HUES64 (cell line): ENCODE data around the gene TRIM50.

Experiments used
- H3K27ac ChIP-seq: 2 replicates; pipeline ENCODE4 v1.7.0; 2013; ENCODE audit warnings: low read depth, low read length, inconsistent platforms
- H3K27me3 ChIP-seq: 2 replicates; pipeline ENCODE4 v1.6.1; 2013; ENCODE audit warnings: mild to moderate bottlenecking, low read length; ENCODE audit not compliant: insufficient read depth
- H3K36me3 ChIP-seq: 2 replicates; pipeline ENCODE4 v1.6.1; 2013; ENCODE audit warnings: mild to moderate bottlenecking, low read length; ENCODE audit not compliant: insufficient read depth
- H3K4me1 ChIP-seq: 2 replicates; pipeline ENCODE4 v1.6.1; 2013; ENCODE audit warnings: mild to moderate bottlenecking, low read length, moderate library complexity; ENCODE audit not compliant: insufficient read depth
- H3K4me3 ChIP-seq: 2 replicates; pipeline ENCODE4 v1.5.1; 2013; ENCODE audit warnings: mild to moderate bottlenecking, low read length, moderate library complexity
- H3K9ac ChIP-seq: 2 replicates; pipeline ENCODE4 v1.6.1; 2013; ENCODE audit warnings: mild to moderate bottlenecking, low read depth, low read length
- H3K9me3 ChIP-seq: 2 replicates; pipeline ENCODE4 v1.6.1; 2013; ENCODE audit warnings: low read depth, low read length; ENCODE audit not compliant: insufficient read depth
- WGBS: fragments of 150-250, 120-280 bp; methylation state at CpG from one replicate; pipeline ENCODE4 v1.1.7; 2013; ENCODE audit warnings: missing lambda C conversion rate; 5-methylcytosine and 5-hydroxymethylcytosine counted together

Gene TRIM50

GRCh38 chr7:73349763-73350162 lies 21.9 kb upstream of the TRIM50 start:
- no peak overlapping the region for H3K4me3 ChIP-seq
- no peak overlapping the region for H3K27ac ChIP-seq
- H3K36me3 ChIP-seq, result no peaks in the 10 kb centered on the region
- no peaks in the 10 kb centered on the region for H3K27me3 ChIP-seq
- H3K4me1 ChIP-seq, result peaks cover 6% of the 10 kb centered on the region; the same call in 1 of the 2 replicates
- H3K9me3 ChIP-seq, result peaks cover 5% of the 10 kb centered on the region; the same call in 1 of the 2 replicates
- 93% methylated on average over 6 of the region's 6 CpGs for WGBS
- no peak overlapping the region for H3K9ac ChIP-seq

DNA sequence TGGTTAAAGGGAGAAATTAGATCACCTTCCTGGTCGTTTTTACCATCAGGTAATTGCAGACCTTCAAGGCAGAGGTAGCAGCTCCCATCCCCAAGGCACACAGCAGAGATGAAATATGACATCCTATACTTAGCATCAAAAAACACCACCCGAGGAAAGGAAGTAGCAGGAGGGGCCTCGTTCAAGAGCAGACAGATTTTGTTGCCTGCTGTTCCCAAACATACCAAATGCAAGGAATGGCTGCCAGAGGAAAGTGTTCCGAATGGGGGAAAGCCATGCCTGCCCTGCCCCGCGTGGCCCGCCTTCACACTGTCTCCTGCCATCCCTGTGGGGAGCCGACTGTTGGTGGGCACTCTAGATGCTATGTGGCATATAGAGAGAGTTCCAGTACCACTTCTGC lies 18.1 kb upstream of the TRIM50 start:
- Histone ChIP-seq H3K9ac (no peak overlapping the region), H3K36me3 (no peaks in the 10 kb centered on the region), H3K9me3 (no peaks in the 10 kb centered on the region), H3K27me3 (no peaks in the 10 kb centered on the region), H3K4me1 (peaks cover 7% of the 10 kb centered on the region; the same call in 1 of the 2 replicates), H3K27ac (no peak overlapping the region), H3K4me3 (no peak overlapping the region)
- WGBS, result 75% methylated on average over 8 of the region's 8 CpGs

GRCh38 chr7:73345538-73345937 lies 17.7 kb upstream of the TRIM50 start:
- WGBS, result 87% methylated on average over 4 of the region's 4 CpGs
- Histone ChIP-seq H3K9me3 (no peaks in the 10 kb centered on the region), H3K27me3 (no peaks in the 10 kb centered on the region), H3K9ac (no peak overlapping the region), H3K27ac (no peak overlapping the region), H3K4me1 (peaks cover 9% of the 10 kb centered on the region), H3K36me3 (no peaks in the 10 kb centered on the region), H3K4me3 (no peak overlapping the region)

GRCh38 chr7:73343671-73344380 lies 15.9 kb upstream of the TRIM50 start:
- H3K4me1 ChIP-seq, result peaks cover 12% of the 10 kb centered on the region
- H3K36me3 ChIP-seq, result no peaks in the 10 kb centered on the region
- H3K9ac ChIP-seq, result no peak overlapping the region
- 89% methylated on average over 7 of the region's 7 CpGs for WGBS
- no peaks in the 10 kb centered on the region for H3K27me3 ChIP-seq
- no peaks in the 10 kb centered on the region for H3K9me3 ChIP-seq
- H3K4me3 ChIP-seq, result no peak overlapping the region
- H3K27ac ChIP-seq, result no peak overlapping the region

- H3K27ac ChIP-seq, result no peak overlapping the region
- 68% methylated on average over 8 of the region's 8 CpGs for WGBS
- H3K36me3 ChIP-seq, result no peaks in the 10 kb centered on the region
- H3K4me3 ChIP-seq, result no peak overlapping the region
- no peak overlapping the region for H3K9ac ChIP-seq
- peaks cover 12% of the 10 kb centered on the region for H3K4me1 ChIP-seq
- no peaks in the 10 kb centered on the region for H3K9me3 ChIP-seq
- H3K27me3 ChIP-seq, result no peaks in the 10 kb centered on the region
Measured at GRCh38 chr7:73342645-73343044, 14.8 kb upstream of the TRIM50 start.

GRCh38 chr7:73341877-73342276 lies 14.0 kb upstream of the TRIM50 start:
- WGBS, result 80% methylated on average over 7 of the region's 8 CpGs
- Histone ChIP-seq H3K4me3 (no peak overlapping the region), H3K36me3 (no peaks in the 10 kb centered on the region), H3K9ac (no peak overlapping the region), H3K9me3 (no peaks in the 10 kb centered on the region), H3K27ac (no peak overlapping the region), H3K4me1 (peaks cover 12% of the 10 kb centered on the region), H3K27me3 (no peaks in the 10 kb centered on the region)

GRCh38 chr7:73340514-73340913 lies 12.6 kb upstream of the TRIM50 start:
- peaks cover 12% of the 10 kb centered on the region for H3K4me1 ChIP-seq
- no peak overlapping the region for H3K27ac ChIP-seq
- H3K9me3 ChIP-seq, result no peaks in the 10 kb centered on the region
- no peak overlapping the region for H3K9ac ChIP-seq
- H3K27me3 ChIP-seq, result no peaks in the 10 kb centered on the region
- no peaks in the 10 kb centered on the region for H3K36me3 ChIP-seq
- 76% methylated on average over 7 of the region's 7 CpGs for WGBS
- H3K4me3 ChIP-seq, result no peak overlapping the region

DNA sequence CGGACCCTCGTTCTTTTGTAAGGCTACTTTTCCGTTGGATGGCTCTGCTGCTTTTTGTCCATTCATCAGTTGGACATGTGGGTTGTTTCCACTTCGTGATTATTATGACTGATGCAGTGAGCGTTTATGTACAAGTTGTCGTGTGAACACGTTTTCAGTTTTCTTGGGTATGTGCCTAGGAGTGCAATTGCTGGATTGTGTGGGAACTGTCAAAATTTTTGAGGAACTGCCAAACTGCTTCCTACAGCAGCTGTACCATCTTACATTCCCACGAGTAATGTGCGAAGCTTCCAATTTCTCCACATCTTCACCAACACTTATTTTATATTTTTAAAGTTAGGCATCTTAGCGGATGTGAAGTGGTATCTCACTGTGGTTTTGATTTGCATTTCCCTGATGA lies 10.4 kb upstream of the TRIM50 start:
- WGBS, result 93% methylated on average over 8 of the region's 10 CpGs
- no peak overlapping the region for H3K27ac ChIP-seq
- H3K27me3 ChIP-seq, result no peaks in the 10 kb centered on the region
- H3K9ac ChIP-seq, result no peak overlapping the region
- H3K36me3 ChIP-seq, result no peaks in the 10 kb centered on the region
- no peak overlapping the region for H3K4me3 ChIP-seq
- H3K9me3 ChIP-seq, result no peaks in the 10 kb centered on the region
- H3K4me1 ChIP-seq, result peaks cover 12% of the 10 kb centered on the region

GRCh38 chr7:73332447-73332846 lies 4.6 kb upstream of the TRIM50 start:
- H3K36me3 ChIP-seq, result no peaks in the 10 kb centered on the region
- no peak overlapping the region for H3K4me3 ChIP-seq
- peaks cover 9% of the 10 kb centered on the region; the same call in 1 of the 2 replicates for H3K4me1 ChIP-seq
- H3K9ac ChIP-seq, result no peak overlapping the region
- 88% methylated on average over 5 of the region's 6 CpGs for WGBS
- no peaks in the 10 kb centered on the region for H3K27me3 ChIP-seq
- no peaks in the 10 kb centered on the region for H3K9me3 ChIP-seq
- no peak overlapping the region for H3K27ac ChIP-seq

- Histone ChIP-seq H3K4me1 (peaks cover 9% of the 10 kb centered on the region; the same call in 1 of the 2 replicates), H3K9me3 (no peaks in the 10 kb centered on the region), H3K36me3 (no peaks in the 10 kb centered on the region), H3K27me3 (no peaks in the 10 kb centered on the region), H3K4me3 (no peak overlapping the region), H3K9ac (no peak overlapping the region), H3K27ac (no peak overlapping the region)
- 62% methylated on average over 6 of the region's 6 CpGs for WGBS
Measured at GRCh38 chr7:73330772-73331171, 2.9 kb upstream of the TRIM50 start.

DNA sequence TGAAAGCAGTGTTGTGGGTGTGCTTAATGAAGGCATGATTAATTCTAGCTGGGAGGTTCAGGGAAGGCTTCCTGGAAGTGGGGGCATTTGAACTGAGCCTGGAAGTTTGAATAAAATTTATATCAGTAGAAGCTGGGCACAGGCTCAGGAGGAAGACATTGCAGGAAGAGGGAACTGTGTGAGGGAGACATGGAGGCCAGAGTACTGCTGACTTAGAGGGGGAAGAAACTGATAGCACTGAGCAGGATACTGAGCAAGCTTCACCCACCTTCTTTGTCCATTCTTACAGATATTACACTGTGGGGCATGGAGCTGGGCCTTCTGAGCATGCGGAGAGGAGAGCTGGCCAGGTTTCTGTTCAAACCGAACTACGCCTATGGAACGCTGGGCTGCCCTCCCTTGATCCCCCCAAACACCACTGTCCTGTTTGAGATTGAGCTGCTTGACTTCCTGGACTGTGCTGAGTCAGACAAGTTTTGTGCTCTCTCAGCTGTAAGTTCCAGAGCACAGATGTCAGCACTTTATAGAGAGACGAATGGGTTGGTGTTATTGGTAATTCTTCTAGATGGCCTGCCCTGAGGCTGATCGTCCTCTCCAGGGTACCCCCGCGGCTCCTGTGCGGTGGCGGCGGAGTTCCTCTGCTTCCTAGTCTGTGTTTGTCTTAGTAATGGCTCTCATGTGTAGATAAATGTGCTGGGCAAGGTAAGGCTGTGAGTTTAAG lies 2.1 kb upstream of the TRIM50 start:
- WGBS, result 82% methylated on average over 11 of the region's 11 CpGs
- H3K36me3 ChIP-seq, result no peaks in the 10 kb centered on the region
- no peak overlapping the region for H3K27ac ChIP-seq
- H3K27me3 ChIP-seq, result no peaks in the 10 kb centered on the region
- no peaks in the 10 kb centered on the region for H3K9me3 ChIP-seq
- H3K4me1 ChIP-seq, result peaks cover 9% of the 10 kb centered on the region; the same call in 1 of the 2 replicates
- H3K4me3 ChIP-seq, result no peak overlapping the region
- H3K9ac ChIP-seq, result no peak overlapping the region
